Heart right ventricle (tissue), 16 donors: Measurements from ENCODE around the gene DOC2B. TPM values are rescaled to one million over a fixed set of nuclear protein-coding genes. Genes with fewer than 3 reads are reported as not detected.

Source experiments
- ATAC-seq, 8 donors: fragments of 200-7000 bp; cut with Tn5 transposase; one replicate each; pipeline ENCODE4 v1.9.1; 2020; ENCODE audit warnings: mild to moderate bottlenecking in 8 of 8, moderate library complexity in 8 of 8, moderate number of reproducible peaks in 1 of 8
- DNase-seq, 2 donors: peaks; one replicate each; pipeline ENCODE4 v3.0.0-alpha.2; 2020
- H3K27ac ChIP-seq, 10 donors: fragments of 200-600 bp; sonication (generic) in 2 of 10; one replicate each; pipeline versions ENCODE4 v1.5.0 to v1.8.0; 2020 to 2022; ENCODE audit warnings: mild to moderate bottlenecking in 3 of 10
- H3K27me3 ChIP-seq, 7 donors: fragments of 200-600 bp; one replicate each; pipeline ENCODE4 v1.8.0; 2021 to 2022; ENCODE audit warnings: mild to moderate bottlenecking in 2 of 7
- H3K36me3 ChIP-seq, 9 donors: fragments of 200-600 bp; sonication (generic) in 1 of 9; one replicate each; pipeline versions ENCODE4 v1.5.0 to v1.8.0; 2020 to 2022; ENCODE audit warnings: mild to moderate bottlenecking in 2 of 9
- H3K4me1 ChIP-seq, 9 donors: fragments of 200-600 bp; sonication (generic) in 1 of 9; one replicate each; pipeline versions ENCODE4 v1.5.0 to v1.8.0; 2020 to 2022; ENCODE audit warnings: mild to moderate bottlenecking in 4 of 9
- H3K4me3 ChIP-seq, 10 donors: fragments of 200-600 bp; sonication (generic) in 2 of 10; one replicate each; pipeline versions ENCODE4 v1.5.0 to v1.8.0; 2020 to 2022; ENCODE audit warnings: mild to moderate bottlenecking in 7 of 10, moderate library complexity in 2 of 10
- H3K9me3 ChIP-seq, 11 donors: fragments of 200-600 bp in 10 of 11; sonication (generic) in 2 of 11; one replicate each; pipeline versions ENCODE4 v1.5.0 to v1.8.0; 2013 to 2022; ENCODE audit warnings: mild to moderate bottlenecking in 2 of 11, control low read depth in 1 of 11, moderate library complexity in 1 of 11
- CTCF ChIP-seq, 9 donors: fragments of 200-600 bp; sonication (generic) in 2 of 9; IDR thresholded peaks; one replicate each; pipeline versions ENCODE4 v1.5.0 to v1.8.0; 2021 to 2022; ENCODE audit warnings: antibody characterized with exemption in 9 of 9, mild to moderate bottlenecking in 5 of 9, moderate library complexity in 1 of 9
- WGBS, 2 donors: extraction: QIAGEN DNeasy Blood & Tissue Kit; methylation state at CpG; one replicate each; pipeline ENCODE4 v1.1.7; 2013; ENCODE audit warnings: inconsistent platforms in 1 of 2; 5-methylcytosine and 5-hydroxymethylcytosine counted together
- intact Hi-C, 10 donors: fragments of 100-400 bp; cut with DNase I; formaldehyde crosslinking; loops; one replicate each; pipeline versions ENCODE4 v1.11.1 to v1.14.2; 2022
- polyA plus RNA-seq, 2 donors: library from polyadenylated mRNA; stranded (reverse); fragments of 200-250 nt; gene quantifications; one replicate each; pipeline ENCODE4 v1.2.3, GENCODE V29; 2013
- total RNA-seq, 10 donors: library from RNA; stranded (reverse); fragmentation: NEBNext Ultra II Directional in 3 of 10; extraction: Animal tissue kit (Norgen Biotek cat#: 25700) in 3 of 10; gene quantifications; one replicate each; pipeline versions ENCODE4 v1.2.1 to v1.2.4, GENCODE V29; 2021 to 2023
- donor health status: Arrhythmogenic right ventricular cardiomyopathy.
- donor health status: ischemic (EF 13 %, LVEDD 7.1; RV severe dilation, severe dysfunction).
- donor health status: healthy with polysubstance abuse.
- donor health status: DM: no; HTN: yes; CAD: no.
- donor health status: DM: no; HTN: no; CAD: no.
- donor health status: ischemic (EF 25% LVEDD 6.9; RV normal size, moderate dysfunction).
- donor health status: ischemic (EF 25% LVEDD 5.7; RV mildly dilated, moderate dysfunction).
- donor health status: healthy.
- donor health status: DM: yes; HTN: yes; CAD: no.
- donor health status: Ischemic cardiomyopathy.
- donor health status: ischemic (EF 35%, LVEDD 5.7; RV mildly dilated, moderate dysfunction).
- donor health status: nonischemic (EF 11% LVEDD 7.7; RV severe dilation, severe dysfunction).
- donor health status: DM: yes; HTN: yes; CAD: no.
- donor health status: PGD.
- donor health status: ischemic (EF 29% LVEDD 5.4; RV normal size, mild dysfunction).
- donor health status: nonischemic (EF 23%, LVEDD 6.1; RV moderate dilation, normal function).

The DOC2B gene
- total and polyA plus RNA-seq, 12 donors, result 2.5 to 13.0 (median 4.6) TPM

- intact Hi-C loops, result loop anchor here in 1 of 10 donors (5.0 kb wide), 1 partner anchor 154 kb away; no protein-coding TSS in a partner anchor
These were observed 23.5 kb downstream of the DOC2B start for GRCh38 chr17:157901-158300.

GRCh38 chr17:156946-157345, 24.5 kb downstream of the DOC2B start:
- no peak for DNase-seq
- Histone ChIP-seq H3K4me3 (no peak overlapping the region), H3K9me3 (no peaks in the 10 kb centered on the region), H3K36me3 (peaks cover 0 to 77% (median 0%) of the 10 kb centered on the region in 9 donors), H3K4me1 (no peaks in the 10 kb centered on the region), H3K27ac (no peak overlapping the region), H3K27me3 (no peaks in the 10 kb centered on the region)
- TF ChIP-seq CTCF (IDR thresholded peaks at IDR 0.05), result no peak
- 90 to 95% methylated on average over 19 of the region's 19 CpGs for WGBS, 2 donors
- intact Hi-C loops, result loop anchor here in 1 of 10 donors (5.0 kb wide), 1 partner anchor 155 kb away; no protein-coding TSS in a partner anchor
- no peak for ATAC-seq

More at GRCh38 chr17:157901-158300, 23.5 kb downstream of the DOC2B start:
- DNase-seq, result no peak
- no peak overlapping the region for H3K27ac ChIP-seq
- peaks cover 0 to 71% (median 0%) of the 10 kb centered on the region in 9 donors for H3K36me3 ChIP-seq
- H3K4me3 ChIP-seq, result no peak overlapping the region
- no peaks in the 10 kb centered on the region for H3K4me1 ChIP-seq
- WGBS, 2 donors, result 94 to 98% methylated on average over 4 of the region's 4 CpGs
- ATAC-seq, result no peak
- no peaks in the 10 kb centered on the region for H3K27me3 ChIP-seq
- TF ChIP-seq CTCF (IDR thresholded peaks at IDR 0.05), result no peak
- no peaks in the 10 kb centered on the region for H3K9me3 ChIP-seq

GRCh38 chr17:156094-156621, 25.3 kb downstream of the DOC2B start:
- Histone ChIP-seq H3K4me3 (no peak overlapping the region), H3K27ac (no peak overlapping the region), H3K9me3 (no peaks in the 10 kb centered on the region), H3K4me1 (no peaks in the 10 kb centered on the region), H3K36me3 (peaks cover 0 to 77% (median 0%) of the 10 kb centered on the region in 9 donors), H3K27me3 (no peaks in the 10 kb centered on the region)
- DNase-seq, result no peak
- WGBS, 2 donors, result 92% methylated on average over 27 to 28 of the region's 28 CpGs
- intact Hi-C loops, result loop anchor here in 1 of 10 donors (5.0 kb wide), 1 partner anchor 156 kb away; no protein-coding TSS in a partner anchor
- no peak for TF ChIP-seq CTCF (IDR thresholded peaks at IDR 0.05)
- ATAC-seq, result no peak

GRCh38 chr17:155576-155975, 25.9 kb downstream of the DOC2B start:
- Histone ChIP-seq H3K9me3 (no peaks in the 10 kb centered on the region), H3K27me3 (no peaks in the 10 kb centered on the region), H3K27ac (no peak overlapping the region), H3K36me3 (peaks cover 0 to 77% (median 0%) of the 10 kb centered on the region in 9 donors), H3K4me3 (no peak overlapping the region), H3K4me1 (no peaks in the 10 kb centered on the region)
- no peak for DNase-seq
- WGBS, 2 donors, result 87 to 90% methylated on average over 7 of the region's 7 CpGs
- intact Hi-C loops, result loop anchor here in 1 of 10 donors (5.0 kb wide), 1 partner anchor 157 kb away; no protein-coding TSS in a partner anchor
- ATAC-seq, result no peak
- no peak for TF ChIP-seq CTCF (IDR thresholded peaks at IDR 0.05)
